GM13977 (cell line): ENCODE results near the gene EDARADD.

ENCODE experiments used
- DNase-seq: peaks from one replicate; pipeline ENCODE4 v3.0.0; 2012; ENCODE audit warnings: low spot score
- CTCF ChIP-seq: IDR thresholded peaks from 2 replicates; pipeline ENCODE4 v1.5.1; 2012; ENCODE audit warnings: mild to moderate bottlenecking, control low read depth; ENCODE audit not compliant: insufficient read depth; ENCODE audit errors: extremely low read depth, missing control alignments
- in situ Hi-C: fragments of 300-500 bp; cut with MboI; formaldehyde crosslinking; loops from one replicate; pipeline ENCODE4 v1.12.0; 2022; ENCODE audit warnings: low sequenced_read_pairs, low pct_unique_long_range_greater_than_20kb, mixed read lengths, inconsistent platforms; ENCODE audit not compliant: unreplicated experiment

Gene EDARADD

GRCh38 chr1:236465959-236466303, 71.8 kb downstream of the EDARADD start:
- TF ChIP-seq CTCF: no peak
- DNase-seq: peak; percentile 45
- in situ Hi-C loops: no loop called here

DNA sequence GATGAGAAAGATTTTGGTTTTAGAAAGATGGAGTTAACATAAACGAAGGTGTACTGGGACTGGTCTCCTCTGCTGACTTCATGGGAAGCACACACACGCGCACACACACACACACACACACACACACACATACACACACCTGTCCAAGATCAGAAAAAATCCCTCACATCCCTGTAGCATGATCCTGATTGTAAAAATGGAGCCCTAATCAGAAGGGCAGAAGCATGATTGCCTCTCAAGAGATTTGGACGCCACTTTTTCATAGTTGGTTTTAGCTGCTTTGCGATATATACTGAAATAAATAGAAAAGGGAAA, 73.2 kb downstream of the EDARADD start:
- in situ Hi-C loops: no loop called here
- TF ChIP-seq CTCF: no peak
- no peak for DNase-seq

DNA sequence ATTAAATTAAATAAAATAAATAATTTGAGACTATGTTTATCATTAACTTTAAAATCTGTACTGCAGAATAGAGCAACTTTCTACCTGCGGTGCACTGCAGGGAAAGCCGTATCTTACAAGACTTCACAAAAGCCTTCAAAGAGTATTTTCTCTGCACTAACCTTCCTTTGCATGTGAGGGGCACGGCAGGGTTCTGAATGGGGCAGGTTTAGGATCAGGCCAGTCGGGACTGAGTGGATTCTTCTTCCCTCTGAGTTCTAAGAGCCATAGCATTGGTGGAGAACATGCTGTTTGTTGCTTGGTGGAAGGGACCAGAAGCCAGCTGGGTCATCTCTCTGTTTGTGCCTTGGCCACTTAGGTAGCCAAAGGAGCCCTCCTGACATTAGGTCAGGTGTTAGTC, 74.5 kb downstream of the EDARADD start:
- no peak for TF ChIP-seq CTCF
- in situ Hi-C loops: no loop called here
- DNase-seq: no peak

GRCh38 chr1:236469466-236469865, 75.4 kb downstream of the EDARADD start:
- in situ Hi-C loops: no loop called here
- no peak for TF ChIP-seq CTCF
- no peak for DNase-seq

- in situ Hi-C loops: no loop called here
- DNase-seq: no peak
These were observed 77.0 kb downstream of the EDARADD start for GRCh38 chr1:236471096-236471495.

DNA sequence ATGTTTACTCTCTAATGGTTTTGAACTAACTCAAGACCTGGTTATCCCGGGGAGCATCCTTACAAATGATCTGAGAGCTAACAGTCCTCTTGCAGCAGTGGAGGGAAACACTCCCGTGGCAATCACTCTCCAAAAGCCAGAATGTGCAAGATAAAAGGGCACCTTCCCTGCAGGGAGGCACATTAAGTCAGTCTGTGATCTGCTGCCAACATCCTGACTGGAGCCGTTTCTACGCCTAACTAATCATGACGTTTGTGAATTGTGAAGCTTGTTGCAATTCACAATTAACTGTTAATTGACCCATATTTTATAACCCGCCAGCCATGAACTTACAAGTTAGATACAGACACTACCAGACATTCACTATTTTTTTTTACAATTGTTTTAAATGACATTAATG, 77.6 kb downstream of the EDARADD start:
- TF ChIP-seq CTCF: no peak
- in situ Hi-C loops: no loop called here
- DNase-seq: no peak

More at GRCh38 chr1:236471096-236471495, 77.0 kb downstream of the EDARADD start:
- TF ChIP-seq CTCF: no peak
